Stimulated activated CD4-positive, alpha-beta T cell treated with anti-CD3 and anti-CD28 coated beads, TNF-alpha, amount 100 ng/mL, for 4 hours (primary cell): ENCODE measurements around the gene AHCYL1.

Source experiments
- DNase-seq, 3 experiments: peaks; one replicate each; pipeline ENCODE4 v3.0.0-alpha.2; 2020; ENCODE audit warnings: low read depth in 3 of 3

Gene AHCYL1

GRCh38 chr1:110060662-110061060 lies 76.1 kb downstream of the AHCYL1 start:
- no peak for DNase-seq

GRCh38 chr1:110061341-110061740 lies 76.8 kb downstream of the AHCYL1 start:
- DNase-seq: no peak

- no peak for DNase-seq
These were observed 78.0 kb downstream of the AHCYL1 start for GRCh38 chr1:110062612-110063011.

- DNase-seq: no peak
These were observed 79.2 kb downstream of the AHCYL1 start for GRCh38 chr1:110063781-110064180.

- no peak for DNase-seq
These were observed 80.2 kb downstream of the AHCYL1 start for GRCh38 chr1:110064576-110065337.

GRCh38 chr1:110065841-110066240 lies 81.3 kb downstream of the AHCYL1 start:
- no peak for DNase-seq

GRCh38 chr1:110067479-110067892 lies 82.9 kb downstream of the AHCYL1 start:
- DNase-seq: no peak

- no peak for DNase-seq
These were observed 83.5 kb downstream of the AHCYL1 start for GRCh38 chr1:110067893-110068645.

- DNase-seq: no peak
These were observed 84.3 kb downstream of the AHCYL1 start for GRCh38 chr1:110068646-110069403.

GRCh38 chr1:110069404-110070281 lies 85.1 kb downstream of the AHCYL1 start:
- no peak for DNase-seq

GRCh38 chr1:110070282-110070669 lies 85.7 kb downstream of the AHCYL1 start:
- DNase-seq: no peak

GRCh38 chr1:110070671-110071242 lies 86.2 kb downstream of the AHCYL1 start, which contains the start of gene ALX3:
Gene ALX3, minus strand, starts transcription at chr1:110070672. Its CDS starts 60 bp downstream, at chr1:110070612.
- no peak for DNase-seq
